Stimulated activated CD8-positive, alpha-beta memory T cell treated with anti-CD3 and anti-CD28 coated beads, Interleukin-4, amount 100 ng/mL, for 4 hours (primary cell): ENCODE data around the gene CXXC5.

Source experiments
- DNase-seq, 2 donors: peaks; one replicate each; pipeline ENCODE4 v3.0.0-alpha.2; 2020; ENCODE audit warnings: low read depth in 2 of 2, low spot score in 1 of 2

CXXC5 gene

GRCh38 chr5:139690803-139691629 is 42.9 kb downstream of the CXXC5 start:
- DNase-seq, result no peak

DNA sequence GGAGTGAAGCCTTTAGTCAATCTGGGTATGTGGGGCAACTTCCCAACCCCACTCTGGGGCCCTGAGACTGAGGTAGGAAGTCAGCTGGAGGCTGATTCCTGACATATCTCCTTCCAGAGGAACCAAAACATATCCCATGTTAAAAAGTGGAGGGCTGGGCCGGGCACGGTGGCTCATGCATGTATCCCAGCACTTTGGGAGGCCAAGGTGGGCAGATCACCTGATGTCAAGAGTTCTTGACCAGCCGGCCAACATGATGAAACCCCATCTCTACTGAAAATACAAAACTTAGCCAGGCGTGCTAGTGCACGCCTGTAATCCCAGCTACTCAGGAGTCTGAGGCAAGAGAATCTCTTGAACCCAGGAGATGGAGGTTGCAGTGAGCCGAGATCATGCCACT is 44.0 kb downstream of the CXXC5 start:
- DNase-seq, result no peak

DNA sequence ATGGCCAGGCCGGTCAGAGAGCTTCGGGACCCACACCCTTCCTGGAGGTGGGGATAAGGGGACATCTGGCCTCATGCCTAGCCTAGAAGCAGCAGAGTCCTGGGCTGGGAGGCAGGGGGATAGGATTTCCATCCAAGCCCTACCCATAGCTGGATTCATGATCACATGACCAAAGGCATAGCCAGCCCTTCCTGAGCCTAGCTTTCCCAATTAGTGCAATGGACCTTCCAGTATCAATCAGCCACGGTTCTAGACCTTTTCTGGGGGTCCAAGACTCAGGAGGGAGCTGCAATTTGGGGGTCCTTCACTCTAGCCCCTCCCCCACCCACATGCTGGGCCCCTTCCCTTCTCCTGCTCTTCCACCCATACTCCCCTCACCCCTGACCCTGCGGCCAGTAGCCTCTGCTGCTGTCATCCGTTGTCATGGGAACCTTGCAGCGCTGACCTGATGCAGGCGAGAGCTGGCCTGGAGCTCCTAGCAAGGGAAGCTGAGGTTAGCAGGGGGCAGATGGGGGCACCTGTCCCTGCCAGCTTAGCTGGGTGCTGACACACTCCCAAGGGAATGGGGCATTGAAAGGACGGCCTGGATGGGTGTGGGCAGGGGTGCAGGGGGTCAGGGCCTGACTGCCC is 44.6 kb downstream of the CXXC5 start:
- DNase-seq, result no peak

GRCh38 chr5:139693676-139694364 is 45.7 kb downstream of the CXXC5 start:
- DNase-seq, result no peak

DNA sequence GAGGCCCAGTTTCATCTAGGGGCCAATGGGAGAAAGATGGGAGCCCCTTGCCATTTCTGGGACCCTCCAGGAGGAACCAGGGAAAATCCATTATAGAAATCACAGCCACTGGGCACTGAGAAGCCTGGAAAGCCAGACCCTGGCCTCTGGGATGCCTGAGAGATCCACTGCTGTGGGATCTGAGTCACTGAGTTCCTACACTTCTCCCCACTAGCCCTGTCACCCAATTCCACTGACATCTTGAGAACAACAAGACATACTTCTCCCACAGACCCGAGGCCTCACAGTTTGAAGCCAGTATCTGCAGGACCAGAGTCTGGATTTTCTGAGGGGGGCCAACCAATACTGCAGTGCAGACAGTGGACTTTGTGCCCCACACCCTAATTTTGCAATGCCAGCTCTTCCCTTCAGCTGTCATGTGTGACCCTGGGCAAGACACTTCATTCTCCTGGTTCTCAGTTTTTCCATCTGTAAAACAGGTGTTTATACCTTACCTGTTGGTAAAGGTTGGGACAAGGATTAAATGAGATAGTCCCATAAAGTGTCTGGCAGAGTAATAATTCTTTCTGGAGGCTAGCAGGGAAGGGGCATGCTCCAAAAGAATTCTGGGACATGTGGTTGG is 46.5 kb downstream of the CXXC5 start:
- no peak for DNase-seq

- no peak for DNase-seq
Measured at GRCh38 chr5:139695178-139695573, 47.0 kb downstream of the CXXC5 start.

GRCh38 chr5:139696167-139696893 is 48.2 kb downstream of the CXXC5 start:
- no peak for DNase-seq

GRCh38 chr5:139696894-139697658 is 48.9 kb downstream of the CXXC5 start:
- peak; percentile 20 to 46 for DNase-seq

DNA sequence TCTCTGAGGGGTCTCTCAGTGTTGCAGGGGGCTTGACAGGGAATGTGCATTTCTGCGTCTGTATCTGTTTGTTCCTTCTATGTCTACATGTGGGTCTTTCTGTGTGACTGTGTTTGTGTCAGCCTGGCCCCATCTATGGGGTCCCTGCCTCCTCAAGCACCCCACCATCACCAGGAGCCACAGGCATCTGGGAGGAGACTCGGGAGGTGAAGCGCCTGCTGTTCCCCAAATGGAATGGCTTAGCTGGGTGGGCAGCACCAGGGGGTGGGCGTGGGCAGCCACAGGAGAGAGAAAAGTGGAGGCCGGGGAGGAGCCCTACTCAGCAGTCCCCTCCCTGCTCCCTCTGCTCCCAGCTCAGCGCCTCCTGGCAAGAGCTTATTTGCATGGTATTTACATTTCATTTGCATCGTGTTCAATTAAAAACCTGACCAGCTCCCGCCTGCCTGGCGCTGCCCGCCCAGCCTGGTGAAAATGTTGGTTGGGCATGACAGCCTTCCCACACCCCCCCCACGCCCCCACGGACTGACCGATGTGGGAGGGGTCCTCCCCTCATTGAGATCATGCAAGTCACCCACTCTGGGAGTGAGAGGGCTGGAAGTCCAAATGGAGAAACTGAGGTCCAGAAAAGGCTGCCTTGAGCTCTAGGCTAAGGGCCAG is 50.5 kb downstream of the CXXC5 start:
- DNase-seq, result no peak

GRCh38 chr5:139699351-139699750 is 51.2 kb downstream of the CXXC5 start:
- no peak for DNase-seq

GRCh38 chr5:139700711-139701055 is 52.5 kb downstream of the CXXC5 start:
- DNase-seq, result no peak

- DNase-seq, result no peak
Measured at GRCh38 chr5:139701056-139701741, 53.0 kb downstream of the CXXC5 start.

GRCh38 chr5:139702548-139702947 is 54.4 kb downstream of the CXXC5 start:
- DNase-seq, result no peak

DNA sequence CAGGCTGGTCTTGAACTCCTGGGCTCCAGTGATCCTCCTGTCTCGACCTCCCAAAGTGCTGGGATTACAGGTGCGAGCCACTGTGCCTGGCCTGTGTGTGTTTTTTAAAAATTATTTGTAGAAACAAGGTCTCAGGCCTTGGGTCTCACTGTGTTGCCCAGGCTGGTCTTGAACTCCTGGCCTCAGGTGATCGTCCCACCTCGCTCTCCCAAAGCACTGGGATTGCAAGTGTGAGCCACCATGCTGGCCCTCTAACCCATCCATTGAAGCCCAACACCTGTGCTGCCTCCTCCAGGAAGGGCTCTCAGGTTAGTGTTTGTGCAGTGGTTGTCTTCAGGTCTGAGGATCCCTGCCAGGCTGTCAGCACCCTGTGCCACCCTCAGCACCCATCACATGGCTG is 56.6 kb downstream of the CXXC5 start:
- no peak for DNase-seq

DNA sequence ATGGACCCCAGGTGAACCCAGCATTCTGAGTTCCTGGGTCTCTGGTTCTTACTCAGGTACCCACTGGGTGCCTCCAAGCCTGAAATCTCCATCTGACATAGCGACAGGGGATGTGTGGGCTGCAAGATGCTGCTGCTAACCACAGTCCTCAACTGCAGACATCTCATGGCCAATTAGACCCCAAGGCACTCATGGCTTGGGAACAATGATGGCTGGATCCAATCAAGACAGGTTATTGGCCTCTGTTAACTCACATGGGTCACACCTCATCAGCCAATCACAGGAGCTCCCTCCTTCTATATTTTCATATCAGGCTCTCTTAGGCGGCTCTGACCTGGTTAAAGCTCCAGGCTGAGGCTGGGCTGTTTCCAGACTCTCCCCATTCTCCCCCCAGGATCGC is 57.0 kb downstream of the CXXC5 start:
- no peak for DNase-seq

- DNase-seq, result no peak
Measured at GRCh38 chr5:139705655-139706587, 57.8 kb downstream of the CXXC5 start.

DNA sequence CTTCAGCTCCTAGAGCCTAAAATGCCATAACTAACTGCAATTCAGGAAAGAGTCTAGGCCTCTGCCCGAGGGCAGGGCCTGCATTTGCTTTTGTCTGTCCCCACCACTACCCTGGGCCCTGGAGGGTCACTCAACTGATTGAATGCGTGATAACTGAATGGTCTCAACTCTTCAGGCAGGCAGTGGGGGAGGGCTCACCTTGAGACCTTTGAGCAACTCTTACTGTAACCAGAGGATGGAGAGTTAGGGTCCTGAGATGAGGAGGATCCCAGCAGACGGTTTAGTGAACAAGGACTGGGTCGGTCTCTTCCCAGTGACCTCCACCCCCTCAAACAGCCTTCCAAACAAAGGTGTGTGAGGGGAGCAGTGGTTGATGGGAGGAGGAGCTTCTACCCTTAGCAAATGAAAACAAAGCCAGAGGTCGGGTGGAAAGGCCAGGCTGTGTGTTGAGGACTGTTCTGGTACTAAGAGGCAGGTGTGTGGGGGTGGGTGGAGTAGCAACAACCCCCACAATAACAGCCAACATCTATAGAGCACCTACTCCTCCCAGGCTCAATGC is 59.4 kb downstream of the CXXC5 start:
- DNase-seq, result no peak

- DNase-seq, result no peak
Measured at GRCh38 chr5:139708434-139708861, 60.3 kb downstream of the CXXC5 start.
